ENCODE measurements around the gene BICRA.
A peak's percentile ranks its signal among the peaks of the same experiment; 100 is the strongest.
"Not testable (repeated sequence)": the region's sequence is repeated elsewhere in the genome, so short reads cannot be mapped to it uniquely, and the experiment has no call there.

BICRA gene

DNA sequence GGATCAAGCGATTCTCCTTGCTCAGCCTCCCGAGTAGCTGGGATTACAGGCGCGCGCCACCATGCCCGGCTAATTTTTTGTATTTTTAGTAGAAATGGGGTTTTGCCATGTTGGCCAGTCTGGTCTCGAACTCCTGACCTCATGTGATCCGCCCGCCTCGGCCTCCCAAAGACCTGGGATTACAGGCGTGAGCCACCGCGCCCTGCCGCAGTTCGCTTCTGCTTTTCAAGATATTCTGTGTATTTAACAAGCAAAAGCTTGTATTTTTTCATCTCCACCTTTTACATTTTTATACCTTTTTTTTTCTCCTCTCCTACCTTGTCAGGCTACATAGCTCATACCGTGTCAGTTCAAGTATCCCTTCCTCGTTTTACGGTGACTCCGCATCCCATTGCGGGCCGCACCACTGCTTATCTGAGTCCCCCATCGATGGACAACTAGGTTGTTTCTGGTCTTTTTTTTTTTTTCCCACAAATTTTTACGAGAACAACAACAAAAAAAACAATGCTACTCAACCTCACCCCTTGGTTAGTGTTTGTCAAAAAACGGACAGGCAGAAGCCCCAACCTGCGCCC lies 9.2 kb upstream of the BICRA start:
- DNase-seq (ENCODE audit: extremely low spot score); CTCF ChIA-PET: not testable (repeated sequence)
- TF ChIP-seq ZNF384 (IDR thresholded peaks at IDR 0.05) = peak; percentile 92
- POLR2A ChIA-PET = interaction anchor here (0.7 to 1.6 kb wide), 5 partner anchors 9 to 163 kb away, joined by 3 to 5 read pairs (median 3); partner anchors contain the start of gene BICRA

DNA sequence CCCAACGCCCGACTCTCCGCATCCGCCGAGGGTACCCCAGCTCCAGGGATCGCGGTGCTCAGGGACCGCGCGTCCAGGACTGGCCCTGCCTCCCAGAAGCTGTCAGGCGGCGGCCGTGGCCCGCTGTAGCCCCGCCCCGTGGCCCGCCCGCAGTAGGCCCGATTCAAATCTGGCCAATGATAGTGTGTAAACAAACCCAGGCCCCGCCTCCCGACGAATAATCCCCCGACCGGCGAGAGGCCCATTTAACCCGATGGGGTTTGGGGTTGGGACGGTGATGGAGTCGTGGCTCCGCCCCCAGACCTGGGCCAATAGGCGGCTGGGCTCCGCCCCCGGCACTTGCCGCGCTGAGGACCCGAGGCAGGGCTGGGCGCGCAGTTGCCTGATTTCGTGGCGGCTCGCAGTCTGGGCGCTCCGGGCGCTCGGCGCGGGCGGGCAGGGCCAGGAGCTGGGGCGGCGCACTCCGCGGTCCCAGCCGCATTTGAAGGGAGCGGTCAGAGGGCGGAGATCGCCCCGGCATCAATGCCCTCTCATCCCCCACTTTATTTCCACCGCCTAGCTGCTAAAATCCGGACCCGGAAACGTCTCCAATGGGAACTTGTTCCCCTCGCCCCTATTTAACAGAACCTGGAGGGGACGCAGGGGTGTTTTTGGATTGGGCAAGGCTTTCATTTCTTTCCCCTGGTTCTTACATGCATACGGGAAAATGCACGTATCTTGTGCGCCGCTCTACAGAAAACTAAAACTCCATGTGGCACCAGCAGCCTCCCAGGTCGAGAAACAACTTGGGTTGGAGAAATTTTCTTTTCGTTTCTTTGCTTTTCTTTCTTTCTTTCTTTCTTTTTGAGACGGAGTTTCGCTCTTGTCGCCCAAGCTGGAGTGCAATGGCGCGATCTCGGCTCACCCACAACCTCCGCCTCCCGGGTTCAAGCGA lies 8.4 kb upstream of the BICRA start:
- ChIA-PET CTCF (interaction anchor here (1.1 kb wide), 1 partner anchor 85 kb away, joined by 3 read pairs; no protein-coding TSS in a partner anchor), POLR2A (interaction anchor here (0.7 to 1.5 kb wide), 5 partner anchors 10 to 163 kb away, joined by 3 to 5 read pairs (median 3); partner anchors contain the start of gene NAPA)

DNA sequence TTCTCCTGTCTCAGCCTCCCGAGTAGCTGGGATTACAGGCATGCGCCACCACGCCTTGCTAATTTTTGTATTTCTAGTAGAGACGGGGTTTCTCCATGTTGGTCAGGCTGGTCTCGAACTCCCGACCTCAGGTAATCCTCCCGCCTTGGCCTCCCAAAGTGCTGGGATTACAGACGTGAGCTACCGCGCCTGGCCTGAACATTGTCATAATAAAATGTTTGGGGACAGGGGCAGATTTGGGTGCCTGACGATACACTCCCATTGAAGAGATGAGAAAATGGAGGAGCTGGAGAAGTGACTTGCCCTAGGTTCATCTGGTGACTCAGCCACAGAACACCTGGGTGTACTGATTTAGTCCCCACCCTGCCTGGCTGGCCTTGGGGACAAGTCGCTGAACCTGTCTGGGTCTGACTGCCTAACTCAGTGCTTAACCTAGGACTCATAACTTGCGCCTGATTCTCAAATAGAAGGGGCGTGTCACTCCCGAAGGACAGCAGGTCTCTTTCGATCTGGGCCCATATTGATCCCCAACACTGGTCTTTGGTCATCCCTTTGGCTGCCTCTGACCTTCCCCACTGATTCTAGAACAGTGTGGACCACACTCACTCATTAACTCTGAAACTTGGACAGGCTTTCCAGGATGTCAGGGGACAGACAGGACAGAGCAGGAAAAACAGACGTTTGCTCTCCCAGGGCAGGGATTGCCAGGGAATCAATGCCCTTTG lies 7.6 kb upstream of the BICRA start:
- DNase-seq (ENCODE audit: extremely low spot score) = no peak
- POLR2A ChIA-PET = interaction anchor here (0.9 to 1.5 kb wide), 3 partner anchors 9 to 164 kb away, joined by 3 to 5 read pairs (median 4); partner anchors contain the start of gene NAPA
- CTCF ChIA-PET = interaction anchor here (0.6 to 1.1 kb wide), 2 partner anchors 86 to 194 kb away, joined by 3 read pairs; no protein-coding TSS in a partner anchor
- TF ChIP-seq FOXA1 (IDR thresholded peaks at IDR 0.05) (no peak), FOXK2 (IDR thresholded peaks at IDR 0.05) (no peak), ZNF384 (IDR thresholded peaks at IDR 0.05) (no peak), ARNT (IDR thresholded peaks at IDR 0.05) (no peak), ELF4 (IDR thresholded peaks at IDR 0.05) (no peak), HDGF (IDR thresholded peaks at IDR 0.05; ENCODE audit: borderline replicate concordance) (no peak), NFRKB (IDR thresholded peaks at IDR 0.05) (no peak), SP1 (IDR thresholded peaks at IDR 0.05) (no peak), SUZ12 (IDR thresholded peaks at IDR 0.05) (no peak), TARDBP (IDR thresholded peaks at IDR 0.05) (no peak)
- TF ChIP-seq, protein P1, sequence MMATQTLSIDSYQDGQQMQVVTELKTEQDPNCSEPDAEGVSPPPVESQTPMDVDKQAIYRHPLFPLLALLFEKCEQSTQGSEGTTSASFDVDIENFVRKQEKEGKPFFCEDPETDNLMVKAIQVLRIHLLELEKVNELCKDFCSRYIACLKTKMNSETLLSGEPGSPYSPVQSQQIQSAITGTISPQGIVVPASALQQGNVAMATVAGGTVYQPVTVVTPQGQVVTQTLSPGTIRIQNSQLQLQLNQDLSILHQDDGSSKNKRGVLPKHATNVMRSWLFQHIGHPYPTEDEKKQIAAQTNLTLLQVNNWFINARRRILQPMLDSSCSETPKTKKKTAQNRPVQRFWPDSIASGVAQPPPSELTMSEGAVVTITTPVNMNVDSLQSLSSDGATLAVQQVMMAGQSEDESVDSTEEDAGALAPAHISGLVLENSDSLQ (IDR thresholded peaks at IDR 0.05) = no peak

More for the DNA sequence above, 8.4 kb upstream of the BICRA start:
- TF ChIP-seq ELF4 (IDR thresholded peaks at IDR 0.05) = peak; percentile 47; the same call in 1 of the 2 replicates
- TF ChIP-seq TARDBP (IDR thresholded peaks at IDR 0.05) = no peak
- TF ChIP-seq FOXM1 (IDR thresholded peaks at IDR 0.05; ENCODE audit: borderline replicate concordance) = no peak
- DNase-seq (ENCODE audit: extremely low spot score) = peak; percentile 97

DNA sequence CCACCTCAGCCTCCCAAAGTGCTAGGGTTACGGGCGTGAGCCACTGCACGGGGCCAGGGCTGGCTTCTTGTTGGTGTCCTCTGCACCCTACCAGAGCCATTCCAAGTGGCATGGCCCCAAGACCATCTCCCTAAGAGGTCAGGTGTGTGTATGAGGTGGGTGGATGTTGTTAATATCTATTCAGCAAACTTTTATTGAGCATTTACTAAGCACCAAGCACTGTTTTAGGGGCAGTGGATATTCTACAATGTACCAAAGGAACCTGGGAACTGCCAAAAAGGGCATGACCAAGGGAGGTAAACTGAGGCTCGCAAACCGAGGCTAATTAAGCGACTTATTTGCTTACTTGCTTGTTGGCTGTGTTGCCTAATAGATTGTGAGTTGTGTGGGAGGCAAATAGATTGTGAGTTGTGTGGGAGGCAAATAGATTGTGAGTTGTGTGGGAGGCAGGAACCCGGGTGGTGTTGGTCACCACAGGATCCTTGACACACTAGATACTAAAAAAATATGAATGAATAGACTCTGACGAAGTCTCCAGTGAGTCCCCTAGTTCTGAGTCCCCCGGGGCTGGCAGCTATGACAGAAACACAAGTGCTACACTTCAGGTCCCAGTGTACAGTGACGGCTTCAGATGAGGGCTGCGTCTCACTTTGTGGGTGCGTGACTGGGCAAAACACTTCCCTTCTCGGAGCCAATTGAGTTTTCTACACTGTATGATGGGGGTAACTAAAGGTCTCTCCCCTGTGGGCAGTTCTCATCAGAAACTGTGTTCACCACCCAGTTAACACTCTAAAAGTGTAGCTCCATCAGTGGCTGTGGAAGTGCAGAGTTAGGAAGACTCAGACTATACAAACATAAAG lies 5.0 kb upstream of the BICRA start:
- no peak for TF ChIP-seq ELF4 (IDR thresholded peaks at IDR 0.05)
- no peak for TF ChIP-seq ARNT (IDR thresholded peaks at IDR 0.05)
- no peak for TF ChIP-seq ZNF384 (IDR thresholded peaks at IDR 0.05)
- TF ChIP-seq, protein P1 (IDR thresholded peaks at IDR 0.05) = no peak
- no peak for TF ChIP-seq TARDBP (IDR thresholded peaks at IDR 0.05)
- no peak for TF ChIP-seq BHLHE40 (IDR thresholded peaks at IDR 0.05; ENCODE audit: borderline replicate concordance)
- TF ChIP-seq CTBP1 (IDR thresholded peaks at IDR 0.05; ENCODE audit: borderline replicate concordance) = no peak
- no peak for TF ChIP-seq HDGF (IDR thresholded peaks at IDR 0.05; ENCODE audit: borderline replicate concordance)
- TF ChIP-seq FOXM1 (IDR thresholded peaks at IDR 0.05; ENCODE audit: borderline replicate concordance) = no peak
- TF ChIP-seq SP1 (IDR thresholded peaks at IDR 0.05) = no peak
- no peak for TF ChIP-seq SUZ12 (IDR thresholded peaks at IDR 0.05)
- TF ChIP-seq L3MBTL2 (conservative IDR thresholded peaks at IDR 0.05) = no peak
- TF ChIP-seq FOXA1 (IDR thresholded peaks at IDR 0.05) = no peak
- no peak for TF ChIP-seq LEF1 (IDR thresholded peaks at IDR 0.05; ENCODE audit: borderline replicate concordance)
- no peak for TF ChIP-seq NFRKB (IDR thresholded peaks at IDR 0.05)
- no peak for TF ChIP-seq FOXK2 (IDR thresholded peaks at IDR 0.05)
- CTCF ChIA-PET = interaction anchor here (0.7 kb wide), 1 partner anchor 1179 kb away, joined by 5 read pairs; no protein-coding TSS in a partner anchor
- POLR2A ChIA-PET = no interaction called here
- no peak for DNase-seq (ENCODE audit: extremely low spot score)

GRCh38 chr19:47607564-47608073 lies 1.3 kb upstream of the BICRA start:
- no peak for TF ChIP-seq FOXA1 (IDR thresholded peaks at IDR 0.05)
- no peak for TF ChIP-seq FOXM1 (IDR thresholded peaks at IDR 0.05; ENCODE audit: borderline replicate concordance)
- no peak for TF ChIP-seq SP1 (IDR thresholded peaks at IDR 0.05)
- POLR2A ChIA-PET = no interaction called here
- CTCF ChIA-PET = no interaction called here
- no peak for DNase-seq (ENCODE audit: extremely low spot score)
